ENCODE data around the gene MRPL55.
"Not testable (repeated sequence)": the region's sequence is repeated elsewhere in the genome, so short reads cannot be mapped to it uniquely, and the experiment has no call there.

Gene MRPL55

DNA sequence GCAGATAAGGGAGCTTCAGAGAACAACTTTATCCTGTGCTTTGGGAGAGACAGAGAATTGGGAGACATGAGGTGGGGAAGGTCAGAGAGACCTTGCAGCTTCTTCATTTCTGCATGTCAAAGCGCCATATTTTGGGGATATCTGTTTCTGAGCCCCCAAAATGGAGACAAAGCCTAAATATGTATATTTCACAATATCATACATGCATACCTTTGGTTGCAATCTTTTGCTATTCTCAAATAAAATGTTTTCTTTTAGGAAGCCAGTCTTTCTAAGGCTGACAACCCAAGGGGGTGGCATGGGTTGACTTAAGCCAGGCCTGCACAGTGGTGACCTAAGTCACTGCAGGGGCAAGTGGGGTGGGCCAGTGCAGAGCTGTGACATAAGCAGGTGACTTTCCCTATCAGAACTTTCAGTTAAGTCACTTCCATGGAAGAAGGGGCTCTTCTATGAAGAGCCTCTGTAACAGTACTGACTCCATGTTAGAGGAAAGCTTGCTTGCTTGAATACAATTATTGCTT is 13.9 kb upstream of the MRPL55 start:
- DNase-seq (ENCODE audit: low read depth in 3 of 3), result no peak

DNA sequence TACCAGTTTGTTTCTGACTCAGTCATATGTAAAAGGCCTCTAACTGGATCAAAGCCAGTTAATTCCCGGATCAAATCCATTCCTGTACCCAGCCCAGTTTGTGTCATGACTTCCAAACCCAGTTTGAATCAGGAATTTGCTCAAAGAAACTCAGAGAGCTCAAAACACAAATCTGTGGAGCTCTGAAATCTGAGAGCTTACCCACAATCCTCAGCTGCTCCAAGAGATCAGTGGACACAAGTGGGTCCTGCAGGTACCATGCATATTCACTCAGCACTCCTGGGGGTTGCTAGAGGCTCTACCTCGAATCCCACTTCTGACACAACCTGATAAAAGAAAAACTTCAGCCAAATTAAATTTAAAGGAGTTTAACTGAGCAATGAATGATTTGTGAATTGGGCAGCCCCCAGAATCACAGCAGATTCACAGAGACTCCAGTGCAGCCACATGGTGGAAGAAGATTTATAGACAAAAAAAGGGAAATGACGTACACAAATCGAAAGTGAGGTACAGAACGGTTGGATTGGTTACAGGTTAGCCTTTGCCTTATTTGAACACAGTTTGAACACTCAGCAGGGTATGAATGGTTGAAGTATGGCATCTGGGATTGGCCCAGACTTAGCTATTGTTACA is 11.9 kb upstream of the MRPL55 start:
- DNase-seq (ENCODE audit: low read depth in 3 of 3), result no peak

DNA sequence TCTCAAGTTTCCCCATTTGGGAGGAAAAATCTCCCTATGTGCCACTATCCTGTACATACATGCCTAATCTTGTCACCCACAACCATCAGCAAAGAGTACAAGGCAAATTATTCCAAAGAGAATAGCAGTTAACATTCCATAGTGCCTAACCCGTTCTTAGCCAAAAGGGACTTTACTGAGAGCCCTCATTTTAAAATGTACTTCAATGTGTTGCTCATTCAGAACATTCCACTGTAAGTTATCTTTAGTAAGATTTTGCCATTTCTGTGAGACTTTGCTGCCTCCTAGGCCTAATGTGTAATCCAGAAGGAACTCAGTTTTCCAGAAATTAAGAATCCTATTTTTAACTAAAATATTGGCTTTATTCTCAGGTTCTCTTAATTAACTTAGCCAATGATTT is 11.3 kb upstream of the MRPL55 start:
- no peak for DNase-seq (ENCODE audit: low read depth in 3 of 3)

DNA sequence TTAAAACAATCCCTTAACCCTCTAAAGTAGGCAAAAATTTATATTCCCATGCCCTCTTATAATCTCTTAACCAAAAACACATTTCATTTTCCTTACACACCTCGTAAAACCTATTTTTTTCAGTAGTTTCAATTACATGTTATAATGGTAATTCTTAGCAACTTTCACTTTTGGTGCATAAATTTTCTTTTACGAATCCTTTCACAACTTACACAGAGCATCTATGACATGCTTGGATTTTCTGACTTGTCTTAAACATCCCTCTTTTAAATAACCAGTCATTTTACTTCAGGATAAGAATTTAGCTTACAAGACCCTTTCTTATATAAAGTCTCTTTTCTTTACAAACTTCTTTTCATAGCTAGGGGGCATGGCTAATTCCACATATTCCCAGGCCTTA is 8.9 kb upstream of the MRPL55 start:
- no peak for DNase-seq (ENCODE audit: low read depth in 3 of 3)

DNA sequence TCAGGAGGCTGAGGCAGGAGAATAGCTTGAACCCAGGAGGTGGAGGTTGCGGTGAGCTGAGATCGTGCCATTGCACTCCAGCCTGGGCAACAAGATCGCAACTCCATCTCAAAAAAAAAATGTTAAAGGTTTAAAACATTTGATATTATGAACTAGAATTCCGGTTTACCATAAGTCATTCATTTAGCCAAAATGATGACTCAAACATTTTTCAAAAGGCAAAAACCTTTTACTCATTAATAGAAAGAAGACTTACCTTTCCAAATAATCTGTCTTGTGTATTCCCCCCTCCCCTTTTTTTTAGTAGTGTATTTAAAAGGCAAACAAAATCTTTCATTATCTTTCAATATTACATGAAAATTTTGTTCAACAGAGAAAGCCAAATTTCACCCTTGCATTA is 8.2 kb upstream of the MRPL55 start:
- DNase-seq (ENCODE audit: low read depth in 3 of 3), result no peak

DNA sequence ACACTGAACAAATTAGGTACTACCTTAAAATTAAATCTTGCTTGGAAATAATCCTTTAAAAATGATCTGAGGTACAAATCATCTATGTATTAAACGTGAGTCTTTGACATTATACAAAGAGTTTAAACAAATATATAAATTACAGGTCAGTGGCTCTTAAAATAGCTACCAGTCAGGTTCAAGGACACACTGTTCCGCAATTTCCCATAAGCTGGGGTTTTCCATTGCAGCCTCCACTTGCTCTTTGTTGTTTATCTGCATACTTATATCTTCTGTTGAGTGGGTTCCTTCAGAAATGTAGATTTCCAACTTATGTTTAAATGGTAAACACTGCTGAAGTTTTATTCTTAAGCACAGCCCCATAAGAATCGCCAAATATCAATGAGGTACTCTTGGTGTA is 5.7 kb upstream of the MRPL55 start:
- no peak for DNase-seq (ENCODE audit: low read depth in 3 of 3)

DNA sequence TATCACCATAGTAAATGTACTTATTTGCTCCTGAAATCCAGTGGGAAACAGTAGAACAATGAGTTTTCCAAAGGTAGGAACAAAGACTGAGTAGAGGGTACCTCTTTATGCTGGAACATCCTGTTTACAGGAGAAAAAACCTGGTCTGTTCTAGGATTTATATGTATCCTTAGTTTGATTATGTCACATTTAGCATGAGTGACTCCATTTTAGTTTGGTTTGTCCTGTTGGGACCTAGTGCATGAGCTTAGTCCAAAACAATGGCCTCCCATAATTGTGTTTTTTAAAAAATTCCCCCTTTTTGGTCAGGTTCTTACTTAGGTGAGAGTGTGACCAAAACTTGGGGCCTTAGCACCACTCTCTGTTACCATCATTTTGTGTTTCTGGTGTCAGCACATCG is 3.5 kb upstream of the MRPL55 start:
- DNase-seq (ENCODE audit: low read depth in 3 of 3), result no peak

DNA sequence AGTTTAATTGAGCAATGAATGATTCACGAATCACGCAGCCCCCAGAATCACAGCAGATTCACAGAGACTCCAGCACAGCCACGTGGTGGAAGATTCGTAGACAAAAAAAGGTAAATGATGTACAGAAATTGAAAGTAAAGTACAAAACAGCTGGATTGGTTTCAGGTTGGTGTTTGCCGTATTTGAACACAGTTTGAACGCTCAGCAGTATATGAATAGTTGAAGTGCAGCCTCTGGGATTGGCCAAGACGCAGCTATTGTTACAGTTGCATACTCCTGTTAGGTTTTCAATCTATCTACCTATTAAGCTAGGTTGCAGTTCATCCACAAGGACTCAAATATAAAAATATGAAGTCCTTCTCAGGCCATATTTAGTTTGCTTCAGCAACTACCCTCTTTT is 3.1 kb upstream of the MRPL55 start:
- no peak for DNase-seq (ENCODE audit: low read depth in 3 of 3)

DNA sequence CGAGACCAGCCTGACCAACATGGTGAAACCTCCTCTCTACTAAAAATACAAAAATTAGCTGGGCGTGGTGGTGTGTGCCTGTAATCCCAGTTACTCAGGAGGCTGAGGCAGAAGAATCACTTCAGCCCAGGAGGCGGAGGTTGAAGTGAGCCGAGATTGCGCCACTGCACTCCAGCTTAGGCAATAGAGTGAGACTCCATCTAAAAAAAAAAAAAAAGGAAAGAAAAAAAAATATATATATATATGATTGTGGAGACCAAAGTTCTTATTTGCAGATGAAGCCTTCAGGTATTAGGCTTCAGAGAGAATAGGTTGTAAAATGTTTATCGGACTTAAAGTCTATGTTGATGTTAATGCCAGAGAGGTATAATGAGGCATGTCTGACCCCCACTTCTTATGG is 2.2 kb upstream of the MRPL55 start:
- DNase-seq (ENCODE audit: low read depth in 3 of 3), result not testable (repeated sequence)

DNA sequence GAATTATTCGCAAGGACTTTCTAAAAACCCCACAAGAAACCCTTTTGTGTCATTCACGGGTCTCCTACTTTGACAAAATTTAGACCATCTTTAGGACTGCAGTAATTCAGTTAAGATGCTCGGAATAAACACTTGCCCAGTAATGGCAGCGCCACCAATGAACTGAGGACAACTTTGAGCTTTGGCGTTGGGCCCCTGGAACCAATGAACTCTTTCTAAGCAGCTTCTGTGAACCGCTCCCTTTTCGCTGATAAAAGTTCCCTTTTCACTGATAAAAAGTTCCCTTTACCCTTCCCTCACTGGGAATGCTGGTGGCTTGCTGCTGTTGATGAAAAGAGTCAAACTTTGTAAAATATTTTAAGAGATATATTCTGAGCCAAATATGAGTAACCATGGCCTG is 1.5 kb upstream of the MRPL55 start:
- no peak for DNase-seq (ENCODE audit: low read depth in 3 of 3)

DNA sequence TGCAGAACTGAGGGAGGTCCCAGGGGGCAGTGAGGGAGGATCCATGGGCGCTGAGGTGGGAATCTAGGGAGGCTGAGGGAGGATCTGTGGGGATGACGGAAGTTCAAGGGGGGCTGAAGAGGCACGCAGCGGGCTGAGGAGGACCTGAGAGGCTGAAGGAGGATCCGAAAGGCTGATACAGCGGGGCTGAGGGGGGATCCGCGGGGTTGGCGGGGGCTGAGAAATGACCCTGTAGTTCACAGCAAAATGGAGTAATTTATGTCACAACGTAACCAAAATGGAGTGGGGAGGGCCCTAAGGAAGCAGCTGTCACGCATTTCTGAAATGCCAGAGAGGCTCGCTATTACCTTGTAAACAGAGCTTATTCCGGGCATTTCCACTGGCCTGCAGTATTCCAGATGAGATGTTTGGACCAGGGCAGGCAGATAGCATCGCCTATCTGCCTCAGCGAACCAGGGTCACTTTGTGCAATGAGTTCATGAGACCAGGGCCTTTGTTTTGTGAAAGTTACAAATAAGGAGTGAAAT is 926 bp upstream of the MRPL55 start:
- DNase-seq (ENCODE audit: low read depth in 3 of 3), result no peak

DNA sequence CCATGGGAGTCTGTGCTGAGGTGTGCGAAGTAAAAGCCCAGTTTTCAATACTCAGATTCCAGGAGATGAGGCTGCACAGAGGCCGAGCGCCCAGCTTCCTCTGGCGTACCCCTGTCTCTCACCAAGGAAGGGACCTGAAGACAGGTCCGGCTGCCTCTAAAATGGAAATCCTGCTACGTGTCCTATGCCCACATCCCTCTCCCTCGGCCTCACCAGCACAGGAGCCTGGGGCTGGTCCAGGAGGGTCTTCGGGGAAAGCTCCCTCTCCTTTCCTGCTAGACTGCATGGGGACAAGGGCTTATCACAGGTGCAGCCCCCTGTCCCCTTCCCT is 392 bp downstream of the MRPL55 start:
- DNase-seq (ENCODE audit: low read depth in 3 of 3), result no peak

DNA sequence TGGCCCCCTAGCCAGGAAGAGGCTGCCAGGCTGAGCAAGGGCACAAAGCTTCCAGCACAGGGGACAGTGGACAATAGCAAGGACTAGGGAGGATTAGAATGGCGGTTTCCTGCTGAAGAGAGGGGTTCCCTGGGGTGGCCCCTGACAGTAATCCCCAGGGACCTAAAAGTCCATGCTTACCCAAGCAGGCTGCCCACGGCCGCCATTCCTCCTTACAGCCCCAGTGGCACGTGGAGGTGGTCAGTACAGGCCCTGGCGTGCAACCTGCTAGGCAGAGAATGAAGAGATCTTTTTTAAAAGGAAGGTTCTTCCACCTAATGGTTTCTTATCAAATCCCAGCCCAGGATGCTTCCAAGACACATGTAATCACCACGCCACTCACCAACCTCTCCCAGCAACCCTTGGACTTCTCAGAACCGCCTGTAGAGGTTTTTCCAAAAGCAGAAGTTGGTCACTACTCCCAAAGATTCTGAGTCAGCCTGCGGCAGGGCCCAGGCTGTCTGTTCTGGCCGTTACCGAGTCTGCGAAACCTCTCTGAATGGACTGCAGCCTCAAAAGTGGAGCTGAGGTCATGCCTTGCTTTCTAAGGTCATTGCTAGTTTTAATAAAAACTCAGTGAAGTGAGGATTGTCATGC is 926 bp downstream of the MRPL55 start:
- no peak for DNase-seq (ENCODE audit: low read depth in 3 of 3)

DNA sequence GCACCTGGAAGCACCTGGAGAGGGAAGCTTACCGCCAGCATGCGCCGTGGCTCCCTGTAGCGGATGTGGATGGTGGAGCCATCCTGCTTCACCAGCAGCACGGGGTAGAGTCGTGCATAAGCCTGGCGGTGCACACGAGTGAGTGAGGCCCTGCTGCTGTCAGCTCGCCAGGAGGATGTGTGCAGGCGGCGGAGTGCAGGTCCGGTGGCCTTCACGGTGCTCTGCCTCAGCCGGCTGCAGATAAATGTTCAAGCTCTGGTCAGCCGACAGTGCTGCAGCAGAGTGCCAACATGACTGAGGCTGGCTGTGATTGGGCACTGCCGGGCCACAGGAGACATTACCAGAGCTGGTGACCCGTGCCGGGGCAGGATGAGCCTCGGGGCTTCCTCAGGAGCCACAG is 1.5 kb downstream of the MRPL55 start:
- DNase-seq (ENCODE audit: low read depth in 3 of 3), result no peak

DNA sequence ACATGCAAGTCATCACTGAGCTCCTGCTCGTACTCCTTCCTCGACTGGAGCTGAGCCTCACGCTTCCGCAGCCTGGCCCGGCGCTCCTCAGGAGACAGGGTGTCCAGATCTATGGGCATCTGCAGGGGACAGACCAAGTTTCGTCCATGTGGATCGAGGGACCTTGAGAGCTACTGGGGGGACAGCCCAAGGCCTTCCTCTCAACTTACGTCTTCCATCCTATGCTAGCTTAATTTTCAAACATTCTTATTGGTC is 2.4 kb downstream of the MRPL55 start:
- DNase-seq (ENCODE audit: low read depth in 3 of 3), result no peak

DNA sequence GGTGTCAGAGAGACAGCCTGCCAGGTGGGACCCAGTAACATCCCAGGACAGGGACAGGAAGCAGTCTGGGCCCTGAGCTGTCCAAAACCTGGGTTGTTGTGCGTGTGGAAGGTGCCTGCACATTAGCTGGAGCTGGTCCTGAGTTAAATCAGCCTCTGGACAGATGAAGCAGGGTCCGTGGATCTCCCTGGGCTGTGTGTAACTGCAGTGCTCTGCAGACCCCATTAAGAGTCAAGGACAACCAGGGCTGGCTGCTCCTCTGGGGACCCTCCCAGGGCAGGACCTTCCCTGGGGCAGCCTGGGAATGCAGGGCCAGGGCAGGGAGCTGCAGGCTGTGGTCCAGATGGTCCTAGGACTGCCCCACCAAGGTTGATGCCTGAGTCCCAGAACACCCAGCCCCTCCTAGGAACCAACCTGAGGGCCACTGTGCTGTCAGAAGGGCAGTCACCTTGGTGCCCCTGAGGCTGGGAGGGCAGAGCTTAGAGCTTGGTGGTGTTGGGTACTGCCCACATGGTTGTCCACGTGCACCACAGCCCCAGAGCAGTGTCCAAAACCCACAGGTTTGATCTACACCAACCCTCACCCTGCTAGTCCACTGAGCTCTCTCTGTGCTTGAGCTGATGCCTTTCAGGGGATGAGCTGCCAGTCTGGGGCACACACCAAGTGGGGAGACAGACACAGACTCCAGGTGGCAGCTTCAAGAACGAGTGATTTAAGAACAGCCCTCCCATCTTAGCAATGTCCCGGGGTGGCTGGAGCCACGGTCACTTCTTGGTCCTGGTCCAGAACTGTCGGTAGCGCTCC is 2.9 kb downstream of the MRPL55 start:
- DNase-seq (ENCODE audit: low read depth in 3 of 3), result no peak

DNA sequence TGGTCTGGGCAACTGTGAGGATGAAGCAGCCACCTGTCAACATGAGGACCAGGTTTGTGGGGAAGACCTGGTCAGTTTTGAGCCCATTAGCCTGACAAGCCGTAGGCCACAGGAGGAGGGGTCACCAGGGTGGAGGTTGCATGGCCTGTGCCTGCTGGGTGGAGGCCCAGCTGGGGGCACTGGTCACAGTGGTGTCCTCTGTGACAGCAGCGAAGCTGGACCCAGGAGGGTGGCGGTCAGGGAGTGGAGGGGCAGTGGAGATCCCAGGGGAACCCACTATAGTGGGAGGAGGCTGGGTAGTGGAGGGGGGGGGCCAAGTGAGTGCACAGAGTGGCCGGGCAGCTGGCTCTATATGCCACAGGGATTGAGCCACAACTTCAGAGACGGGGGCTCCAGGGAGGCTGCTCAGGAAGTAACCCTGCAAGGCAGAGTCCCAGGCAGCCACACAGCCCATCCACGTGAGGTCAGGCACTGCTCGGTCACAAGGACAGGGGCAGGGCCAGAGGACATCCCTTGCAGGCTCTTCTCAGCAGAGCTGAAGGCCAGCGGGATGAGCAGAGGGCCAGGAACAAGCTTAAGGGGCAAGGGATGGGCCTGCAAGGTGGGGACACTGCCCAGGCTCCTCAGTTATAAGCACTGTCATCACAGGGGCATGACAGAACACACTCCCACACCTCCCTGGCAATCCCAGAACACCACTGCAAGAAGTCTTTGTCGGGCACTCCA is 3.7 kb downstream of the MRPL55 start:
- DNase-seq (ENCODE audit: low read depth in 3 of 3), result no peak

DNA sequence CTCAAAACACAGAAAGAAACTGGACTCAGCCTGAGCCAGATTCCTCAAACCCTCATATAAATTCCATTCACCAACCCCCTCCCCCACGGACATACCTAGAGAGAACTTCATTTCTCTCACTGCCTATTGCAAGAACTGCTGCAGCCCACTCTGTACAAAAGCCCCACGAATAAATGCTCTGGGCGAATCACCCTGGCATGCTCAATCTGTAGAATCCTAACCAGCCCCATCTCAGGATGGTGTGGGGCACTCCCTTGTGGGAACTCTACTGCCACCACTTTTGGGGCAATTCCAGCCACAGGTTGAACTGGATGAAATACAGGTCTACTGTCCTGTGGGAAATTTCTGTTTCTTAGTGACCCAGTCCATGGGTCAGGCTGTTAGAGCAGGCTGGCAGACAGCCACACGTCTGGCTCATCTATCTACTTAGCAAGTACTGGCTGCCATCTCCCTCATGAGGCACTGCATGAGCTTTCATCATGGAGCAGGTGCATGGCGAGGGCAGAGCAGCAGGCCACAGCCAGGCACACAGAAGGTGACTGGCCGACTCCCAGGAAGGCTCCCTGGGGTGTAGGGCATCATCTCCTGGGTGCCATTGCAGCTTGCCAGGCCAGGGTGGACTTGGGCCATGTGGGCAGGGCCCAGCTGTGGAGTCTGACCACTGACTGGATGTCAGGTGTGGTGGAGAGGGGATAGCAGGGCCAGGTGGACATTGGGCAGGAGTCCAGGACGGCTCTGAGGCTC is 4.4 kb downstream of the MRPL55 start:
- no peak for DNase-seq (ENCODE audit: low read depth in 3 of 3)

DNA sequence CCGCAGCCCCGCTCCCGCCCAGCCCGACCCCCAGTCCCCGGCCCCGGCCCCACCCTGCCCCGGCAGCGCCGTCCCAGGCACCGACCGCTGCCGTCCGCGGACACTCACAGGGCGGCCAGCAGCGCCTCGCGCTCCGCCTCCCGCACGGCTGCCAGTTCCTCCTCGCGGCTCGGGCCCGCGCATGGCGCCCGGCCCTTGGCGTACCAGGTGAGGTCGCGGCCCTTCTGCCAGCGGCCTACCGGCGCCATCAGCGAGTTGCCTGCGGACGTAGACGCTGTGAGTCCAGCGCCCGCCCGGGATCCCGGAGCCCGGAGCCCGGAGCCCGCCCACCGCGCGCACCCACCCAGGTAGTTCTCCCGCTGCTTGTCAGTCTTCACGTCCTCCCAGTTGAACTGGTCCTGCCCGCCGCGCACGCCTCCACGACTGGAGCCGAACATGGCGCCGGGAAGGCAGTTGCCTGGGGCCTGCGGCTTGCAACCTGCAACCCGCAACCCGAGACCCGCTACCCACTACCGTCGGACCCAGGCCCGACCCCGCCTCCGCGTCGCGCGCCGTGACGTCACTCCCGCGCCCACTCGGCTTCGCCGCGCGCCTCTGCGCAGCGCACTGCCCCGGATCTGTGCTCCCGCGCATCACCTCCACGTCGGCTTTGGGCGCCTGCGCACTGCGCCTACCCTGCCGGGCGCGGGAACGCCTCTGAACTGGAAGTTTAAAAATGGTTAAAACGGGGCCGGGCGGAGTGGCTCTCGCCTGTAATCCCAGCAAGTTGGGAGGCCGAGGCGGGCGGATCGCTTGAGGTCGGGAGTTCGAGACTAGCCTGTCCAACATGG is 6.1 kb downstream of the MRPL55 start, which contains the start of gene C1orf35:
Gene C1orf35, minus strand, starts transcription at position 535 of the 830 bp plus-strand sequence. Its CDS starts 98 bp downstream, at position 437.
- peak; percentile 87 to 95 (median 94) for DNase-seq (ENCODE audit: low read depth in 3 of 3)

DNA sequence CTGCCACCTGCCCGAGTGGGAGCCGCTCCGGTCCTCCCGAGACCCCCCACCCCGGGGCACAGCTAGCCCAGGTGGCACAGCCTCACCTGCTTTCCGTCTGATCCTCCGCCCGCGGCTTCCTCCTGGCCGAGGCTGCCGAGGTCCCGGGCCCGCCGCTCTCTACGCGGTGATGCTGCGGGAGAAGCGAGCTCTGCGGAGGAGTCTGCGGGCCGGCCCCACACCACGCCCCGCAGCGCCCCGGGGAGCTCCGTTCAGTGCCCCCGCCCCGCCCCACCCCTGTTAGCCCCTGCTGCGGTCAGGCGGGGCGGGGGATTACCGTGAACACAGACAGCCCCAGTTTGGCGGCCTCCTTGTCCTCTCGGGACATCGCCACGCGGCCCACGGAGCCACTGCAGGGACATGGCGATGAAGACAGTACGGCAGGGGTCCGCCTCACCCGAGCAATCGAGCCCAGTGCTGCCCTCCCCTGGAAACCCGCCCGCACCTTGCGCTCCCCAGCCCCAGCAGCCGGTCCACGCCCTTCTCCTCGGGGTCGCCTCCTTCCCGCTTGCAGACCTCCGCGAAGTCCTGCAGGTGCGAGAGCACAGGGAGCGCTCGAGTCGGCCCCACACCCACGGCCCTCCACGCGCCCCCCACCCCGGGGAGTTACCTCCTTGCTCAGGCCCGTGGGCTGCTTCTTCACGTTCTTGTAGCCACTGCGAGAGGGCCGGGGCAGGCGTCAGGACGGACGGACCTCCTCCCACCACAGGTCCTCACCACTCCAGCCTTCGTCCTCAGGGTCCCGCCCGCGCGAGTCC is 6.9 kb downstream of the MRPL55 start:
- DNase-seq (ENCODE audit: low read depth in 3 of 3), result peak in 1 of 3 experiments; percentile 55
